ENCODE results near the gene NMT1.

The NMT1 gene

GRCh38 chr17:45138911-45139532 is 77.9 kb downstream of the NMT1 start:
- no peak for DNase-seq

DNA sequence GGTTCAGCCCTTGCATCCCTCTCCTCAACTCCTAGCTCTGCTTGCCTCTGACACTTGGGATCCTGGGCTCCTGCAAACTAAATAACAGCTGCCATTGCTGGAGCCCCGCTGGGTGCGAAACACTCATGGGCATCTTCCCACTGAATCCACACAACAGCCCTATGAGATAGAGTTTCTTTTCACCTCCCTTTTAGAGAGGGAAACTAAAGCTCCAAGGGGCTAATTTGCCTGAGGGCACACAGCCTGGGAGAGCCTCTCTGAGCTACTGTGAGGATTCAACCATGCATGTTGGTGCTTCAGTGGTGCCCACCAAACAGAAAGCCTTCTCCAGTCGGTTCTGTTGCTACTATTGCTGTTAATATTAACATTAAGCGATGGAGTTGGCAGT is 78.4 kb downstream of the NMT1 start:
- DNase-seq, result no peak

DNA sequence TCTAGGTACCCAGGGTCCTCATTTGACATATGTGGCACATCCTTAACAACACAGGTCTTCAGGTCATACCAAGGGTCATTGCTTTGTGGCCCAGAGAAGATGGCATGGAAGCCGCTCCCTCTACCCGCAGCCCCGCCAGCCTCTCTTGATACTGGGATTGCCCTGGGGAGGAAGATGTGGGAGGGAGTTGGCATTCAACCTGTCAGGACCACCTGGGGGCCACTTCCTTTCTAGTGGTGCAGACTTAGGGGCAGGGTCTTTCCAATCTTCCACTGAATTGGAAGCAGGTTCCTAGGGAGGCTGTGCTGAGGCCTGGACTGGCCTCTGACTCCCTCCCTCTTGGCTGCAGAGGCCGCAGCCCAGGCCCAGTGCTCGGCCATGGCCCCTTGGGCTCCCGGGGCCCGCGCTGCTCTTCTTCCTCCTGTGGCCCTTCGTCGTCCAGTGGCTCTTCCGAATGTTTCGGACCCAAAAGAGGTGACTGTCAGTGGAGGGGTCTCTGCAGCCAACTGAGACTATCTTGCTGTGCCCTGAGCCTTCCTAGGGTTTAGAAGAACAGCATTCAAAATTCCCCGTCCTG is 82.1 kb downstream of the NMT1 start:
- DNase-seq, result no peak

DNA sequence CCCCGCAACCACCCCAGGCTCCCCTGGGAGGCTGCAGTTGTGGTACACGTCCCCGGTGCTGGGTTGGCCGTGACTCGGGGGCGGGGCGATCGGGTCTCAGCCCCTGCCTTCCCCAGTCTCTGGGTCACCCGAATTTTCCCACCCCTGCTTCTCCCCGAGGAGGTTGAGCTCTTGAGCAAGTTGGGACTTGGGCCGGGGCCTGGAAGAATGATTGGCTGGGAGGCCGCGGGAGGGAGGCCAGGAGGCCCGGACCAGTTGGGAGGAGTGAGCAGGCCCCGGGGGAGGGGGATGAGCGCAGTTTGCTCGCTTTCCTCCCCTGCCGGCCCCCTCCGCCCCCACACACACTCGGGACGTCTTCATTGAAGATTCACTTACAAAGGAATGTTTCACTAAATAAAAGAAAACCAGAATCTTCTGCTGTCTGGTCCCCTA is 82.7 kb downstream of the NMT1 start:
- DNase-seq, result no peak

- DNase-seq, result no peak
Measured at GRCh38 chr17:45144199-45145034, 83.3 kb downstream of the NMT1 start.

GRCh38 chr17:45145035-45145389 is 83.9 kb downstream of the NMT1 start:
- DNase-seq, result no peak

DNA sequence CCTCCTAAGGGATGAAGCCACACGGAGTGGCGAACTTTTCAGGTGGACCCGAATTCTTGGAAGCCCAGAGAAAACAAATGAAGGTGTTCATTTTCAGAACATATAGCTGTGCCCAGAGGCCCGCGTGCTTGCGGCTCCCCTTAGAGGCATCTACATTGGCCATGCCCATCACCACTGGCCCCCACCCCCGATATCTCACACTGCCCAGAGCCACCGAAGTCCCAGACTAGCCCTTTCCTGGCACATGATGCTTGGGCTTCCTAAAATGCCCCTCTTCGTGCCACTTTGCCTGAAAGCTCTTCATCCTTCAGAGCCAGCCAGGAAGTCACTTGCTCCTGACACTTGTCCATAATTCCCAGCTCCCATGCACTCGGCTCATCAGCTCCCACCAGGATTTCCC is 85.0 kb downstream of the NMT1 start:
- no peak for DNase-seq

- no peak for DNase-seq
Measured at GRCh38 chr17:45146592-45146889, 85.4 kb downstream of the NMT1 start.

- peak; percentile 89 for DNase-seq
Measured at GRCh38 chr17:45146890-45147580, 85.9 kb downstream of the NMT1 start.

DNA sequence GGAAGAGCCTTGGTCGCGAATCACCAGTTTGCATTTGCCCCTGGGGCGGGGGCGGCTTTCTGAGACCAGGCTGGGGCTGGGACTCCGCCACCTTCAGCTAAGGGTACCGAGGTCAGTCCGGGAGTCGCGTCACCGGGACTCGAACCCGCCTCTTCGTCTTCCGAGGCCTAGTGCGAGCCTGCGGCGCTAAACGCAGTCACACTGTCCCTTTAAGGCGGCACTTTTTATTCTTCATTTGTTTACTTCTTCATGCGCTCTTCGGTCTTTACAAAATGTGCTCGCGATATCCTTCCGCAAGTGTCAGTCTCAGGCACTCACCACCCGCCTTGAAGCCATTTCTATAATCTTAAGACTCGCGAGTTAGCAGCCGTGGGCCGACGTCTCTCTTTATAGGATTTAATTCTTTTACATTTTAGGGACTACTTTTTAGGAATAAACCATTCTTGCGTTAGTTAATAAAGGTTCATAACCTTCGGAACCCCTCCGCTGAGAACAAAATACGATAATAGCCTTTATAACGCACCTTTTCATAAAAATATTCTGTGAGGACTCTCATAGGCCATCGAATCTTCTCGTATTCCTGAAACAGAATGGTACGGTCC is 86.6 kb downstream of the NMT1 start:
- DNase-seq, result peak; percentile 92

GRCh38 chr17:45148183-45149036 is 87.3 kb downstream of the NMT1 start, which contains the start of gene HEXIM1:
HEXIM1 (plus strand) TSS chr17:45148475; CDS start chr17:45149191, 716 bp downstream.
- DNase-seq, result peak; percentile 99

- peak; percentile 79 for DNase-seq
Measured at GRCh38 chr17:45149037-45149668, 88.0 kb downstream of the NMT1 start.

- DNase-seq, result peak; percentile 26
Measured at GRCh38 chr17:45149669-45150664, 88.8 kb downstream of the NMT1 start.

- no peak for DNase-seq
Measured at GRCh38 chr17:45150911-45151809, 90.0 kb downstream of the NMT1 start.

DNA sequence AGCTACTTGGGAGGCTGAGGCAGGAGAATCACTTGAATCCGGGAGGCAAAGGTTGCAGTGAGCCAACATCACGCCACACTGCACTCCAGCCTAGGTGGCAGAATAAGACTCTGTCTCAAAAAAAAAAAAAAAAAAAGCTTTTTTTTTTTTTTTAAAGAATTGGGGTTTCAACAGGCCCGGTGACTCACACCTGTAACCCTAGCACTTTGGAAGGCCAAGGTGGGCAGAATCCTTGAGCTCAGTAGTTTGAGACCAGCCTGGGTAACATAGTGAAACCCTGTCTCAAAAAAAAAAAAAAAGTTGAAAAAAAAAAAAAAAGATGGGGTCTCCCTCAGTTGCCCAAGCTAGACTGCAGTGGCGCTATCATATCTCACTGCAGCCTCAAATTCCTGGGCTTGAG is 93.9 kb downstream of the NMT1 start:
- DNase-seq, result no peak

GRCh38 chr17:45155483-45155882 is 94.4 kb downstream of the NMT1 start:
- DNase-seq, result no peak

DNA sequence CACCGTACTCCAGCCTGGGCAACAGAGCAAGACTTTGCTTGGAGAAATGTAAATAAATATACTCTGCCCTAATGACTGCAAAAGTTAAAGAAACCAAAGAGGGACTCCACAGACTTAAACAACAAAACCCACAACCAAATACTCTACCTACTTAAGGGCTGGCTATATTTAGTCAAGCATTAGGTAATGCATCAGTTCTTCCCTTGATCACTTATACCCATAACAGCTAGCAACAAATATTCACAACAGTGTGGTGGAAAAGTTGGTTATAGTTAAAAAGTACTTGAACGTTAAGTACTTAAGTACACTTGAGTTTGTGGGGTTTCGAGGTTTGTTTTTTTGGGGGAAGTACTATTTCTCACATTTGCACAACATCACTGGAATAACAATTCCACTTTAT is 95.1 kb downstream of the NMT1 start:
- no peak for DNase-seq

Data from NCI-H1694 treated with DMSO at 0.1 percent for 48 hours (cell line).